HEK293 (cell line): ENCODE results near the gene NCOR1.

Experiments
- CTCF ChIP-seq: fragments of 450-650 bp; formaldehyde crosslinking; IDR thresholded peaks from 2 replicates; pipeline ENCODE4 v1.5.1; 2016; ENCODE audit warnings: missing biosample characterization, missing genetic modification characterization
- KLF7 ChIP-seq: fragments of 450-650 bp; formaldehyde crosslinking; IDR thresholded peaks from 2 replicates; pipeline ENCODE4 v1.5.1; 2016; ENCODE audit warnings: missing biosample characterization, missing genetic modification characterization, borderline replicate concordance
- PRDM10 ChIP-seq: fragments of 450-650 bp; formaldehyde crosslinking; IDR thresholded peaks from 2 replicates; pipeline ENCODE4 v1.5.1; 2016; ENCODE audit warnings: missing biosample characterization, missing genetic modification characterization
- ZNF146 ChIP-seq: fragments of 450-650 bp; formaldehyde crosslinking; IDR thresholded peaks from 2 replicates; pipeline ENCODE4 v1.5.1; 2016; ENCODE audit warnings: missing biosample characterization, missing genetic modification characterization
- ZNF157 ChIP-seq: fragments of 450-650 bp; formaldehyde crosslinking; IDR thresholded peaks from 2 replicates; pipeline ENCODE4 v1.5.1; 2016; ENCODE audit warnings: missing biosample characterization, missing genetic modification characterization
- ZNF223 ChIP-seq: fragments of 450-650 bp; formaldehyde crosslinking; IDR thresholded peaks from 2 replicates; pipeline ENCODE4 v1.5.1; 2016; ENCODE audit warnings: missing biosample characterization, missing genetic modification characterization
- ZNF645 ChIP-seq: fragments of 450-650 bp; formaldehyde crosslinking; IDR thresholded peaks from 2 replicates; pipeline ENCODE4; 2016; ENCODE audit warnings: missing biosample characterization, missing genetic modification characterization

GRCh38 chr17:16155536-16155935, 59.8 kb downstream of the NCOR1 start:
- no peak for TF ChIP-seq ZNF157 (tag by site-specific recombination)
- no peak for TF ChIP-seq ZNF146
- no peak for TF ChIP-seq CTCF (tag by site-specific recombination)
- TF ChIP-seq PRDM10 (tag by site-specific recombination): no peak
- TF ChIP-seq ZNF645: no peak
- TF ChIP-seq KLF7: no peak
- TF ChIP-seq ZNF223 (tag by site-specific recombination): no peak
